CD1c-positive myeloid dendritic cell (primary cell): ENCODE measurements around the gene ANKRD52.
"Not testable (repeated sequence)": the region's sequence is repeated elsewhere in the genome, so short reads cannot be mapped to it uniquely, and the experiment has no call there.

Experiments used
- DNase-seq: peaks from one replicate; pipeline ENCODE4 v3.0.0-alpha.2; 2016; ENCODE audit errors: extremely low spot score

The ANKRD52 gene

DNA sequence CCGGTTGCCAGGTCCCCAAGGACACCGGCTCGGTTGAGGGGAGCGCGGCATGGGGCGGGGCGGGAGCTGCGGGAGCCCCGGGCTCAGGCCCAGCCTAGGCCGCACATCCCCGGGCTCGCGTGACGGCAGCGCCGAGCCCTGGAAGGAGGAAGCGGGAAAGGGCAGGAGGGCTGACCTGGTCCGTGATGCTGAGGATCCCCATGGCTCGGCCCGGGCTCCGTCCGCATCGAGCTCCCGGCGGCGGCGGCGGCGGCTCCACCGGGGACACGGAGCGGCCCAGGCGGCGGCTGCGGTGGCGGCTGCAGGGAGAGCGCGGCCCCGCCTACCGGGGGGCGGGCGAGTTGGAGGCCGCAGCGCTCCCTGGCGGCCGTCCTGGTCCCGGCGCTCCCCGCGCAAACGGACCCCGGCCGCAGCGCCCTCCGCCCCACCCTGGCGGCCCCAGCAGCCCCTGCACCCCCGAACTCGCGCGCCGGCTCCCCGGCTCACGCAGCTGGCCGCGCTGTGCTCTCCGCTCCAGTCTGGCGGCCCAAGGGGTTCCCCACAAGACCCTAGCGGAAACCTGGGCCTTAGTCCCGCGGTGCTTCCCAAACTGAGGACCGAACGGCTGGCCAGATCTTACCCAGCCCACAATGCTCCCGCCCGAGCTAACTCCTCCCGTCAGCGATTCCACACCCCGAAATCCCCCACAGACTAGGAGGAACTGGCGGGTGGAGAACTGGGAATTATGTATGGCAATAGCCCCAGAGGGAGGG, at the start of gene ANKRD52:
Gene ANKRD52, minus strand, starts transcription at position 317 of the 752 bp plus-strand sequence. Its CDS starts 115 bp downstream, at position 202.
- DNase-seq: peak; percentile 89

DNA sequence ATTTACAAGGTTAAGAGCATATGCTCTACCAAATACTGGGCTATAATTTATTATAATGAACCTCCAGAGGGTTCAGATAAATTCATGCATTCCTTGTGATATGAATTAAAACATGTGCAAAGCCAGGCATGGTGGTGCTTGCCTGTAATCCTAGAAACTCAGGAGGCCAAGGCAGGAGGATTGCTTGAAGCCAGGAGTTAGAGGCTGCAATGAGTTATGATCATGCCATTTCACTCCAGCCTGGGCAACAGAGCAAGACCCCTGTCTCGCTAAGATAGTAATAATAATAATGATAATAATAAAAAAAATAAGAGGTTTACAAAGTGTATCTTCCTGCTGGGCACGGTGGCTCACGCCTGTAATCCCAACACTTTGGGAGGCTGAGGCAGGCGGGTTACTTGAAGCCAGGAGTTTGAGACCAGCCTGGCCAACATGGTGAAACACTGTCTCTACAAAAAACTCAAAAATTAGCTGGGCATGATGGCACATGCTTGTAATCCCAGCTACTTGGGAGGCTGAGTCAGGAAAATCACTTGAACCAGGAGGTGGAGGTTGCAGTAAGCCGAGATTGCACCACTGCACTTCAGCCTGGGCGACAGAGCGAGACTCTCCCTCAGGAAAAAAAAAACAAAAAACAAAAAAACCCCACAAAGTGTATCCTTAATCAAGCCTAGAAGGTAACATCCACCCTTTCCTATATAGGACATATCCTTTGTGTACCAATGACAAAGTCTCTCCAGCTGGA, 49.2 kb upstream of the ANKRD52 start:
- no peak for DNase-seq

DNA sequence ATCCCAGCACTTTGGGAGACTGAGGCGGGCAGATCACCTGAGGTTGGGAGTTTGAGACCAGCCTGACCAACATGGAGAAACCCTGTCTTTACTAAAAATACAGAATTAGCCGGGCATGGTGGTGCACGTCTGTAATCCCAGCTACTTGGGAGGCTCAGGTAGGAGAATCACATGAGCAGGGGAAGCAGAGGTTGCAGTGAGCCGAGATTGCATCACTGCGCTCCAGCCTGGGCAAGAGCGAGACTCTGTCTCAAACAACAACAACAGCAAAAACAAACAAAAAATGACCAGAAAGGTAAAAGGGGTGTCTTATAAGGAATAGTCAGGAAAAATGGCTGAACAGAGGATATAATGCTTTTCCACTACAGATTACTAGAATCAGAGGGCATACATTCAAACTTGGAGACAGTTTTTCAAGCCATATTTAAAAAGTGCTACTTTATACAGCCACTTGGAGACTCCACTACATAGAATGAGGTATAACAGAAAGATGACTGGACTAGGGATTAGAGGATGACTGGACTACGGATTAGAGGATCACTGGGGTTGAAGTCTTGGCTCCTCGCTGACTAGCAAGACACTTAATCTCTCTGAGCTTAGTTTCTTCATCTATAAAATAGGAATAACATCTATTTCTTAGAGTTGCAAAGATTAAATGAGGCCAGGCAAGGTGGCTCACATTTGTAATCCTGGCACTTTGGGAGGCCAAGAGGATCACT, 46.8 kb upstream of the ANKRD52 start:
- no peak for DNase-seq

DNA sequence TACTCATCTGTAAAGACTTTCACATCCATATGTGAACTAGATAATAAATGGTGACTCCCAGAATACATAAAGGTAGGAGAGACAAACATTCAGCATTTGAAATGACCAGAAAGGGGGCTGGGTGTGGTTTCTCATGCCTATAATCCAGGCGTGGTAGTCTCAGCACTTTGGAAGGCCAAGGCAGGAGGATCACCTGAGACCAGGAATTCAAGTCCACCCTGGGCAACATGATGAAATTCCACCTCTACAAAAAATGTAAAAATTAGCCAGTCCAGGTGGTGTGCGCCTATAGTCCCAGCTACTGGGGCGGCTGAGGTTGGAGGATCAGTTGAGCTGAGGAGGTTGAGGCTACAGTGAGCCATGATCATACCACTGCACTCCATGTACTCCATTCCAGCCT, 46.1 kb upstream of the ANKRD52 start:
- no peak for DNase-seq

DNA sequence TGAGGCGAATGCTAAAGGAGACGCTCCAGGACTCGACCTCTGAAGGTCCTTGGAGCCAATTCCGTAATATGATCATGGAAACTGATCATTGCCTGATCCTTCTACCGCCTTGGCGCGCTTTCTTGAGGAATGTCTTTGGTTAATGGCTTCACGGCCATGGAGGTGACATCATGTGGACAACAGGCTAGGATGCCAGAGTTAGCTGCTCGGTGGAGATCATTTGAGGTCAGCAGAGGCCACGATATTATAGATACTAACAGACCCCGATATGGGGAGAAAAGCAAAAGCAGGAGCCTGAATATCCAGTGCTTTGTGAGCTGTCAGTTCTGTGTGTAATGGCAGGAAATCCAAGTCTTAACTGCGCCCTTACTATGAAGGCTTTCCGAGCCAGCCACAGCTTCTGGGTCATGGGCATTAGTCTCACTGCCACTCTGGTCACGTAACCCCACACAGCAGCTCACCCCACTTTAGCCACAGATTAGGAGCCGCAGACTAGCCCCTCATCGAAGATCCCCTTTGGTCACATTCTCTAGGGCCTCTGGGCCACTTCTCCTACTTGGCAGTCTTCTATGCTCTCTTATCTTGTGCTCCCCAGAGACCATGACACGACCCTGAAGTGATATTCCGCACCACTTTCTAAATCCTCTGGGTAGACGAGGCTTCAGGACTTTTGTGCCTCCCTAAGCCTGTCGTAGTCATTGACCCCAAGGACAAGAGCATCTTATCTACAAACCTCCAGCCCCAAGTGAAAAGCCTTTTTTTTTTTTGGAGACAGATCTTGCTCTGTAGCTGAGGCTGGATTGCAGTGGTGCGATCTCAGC, 42.7 kb upstream of the ANKRD52 start:
- DNase-seq: no peak

DNA sequence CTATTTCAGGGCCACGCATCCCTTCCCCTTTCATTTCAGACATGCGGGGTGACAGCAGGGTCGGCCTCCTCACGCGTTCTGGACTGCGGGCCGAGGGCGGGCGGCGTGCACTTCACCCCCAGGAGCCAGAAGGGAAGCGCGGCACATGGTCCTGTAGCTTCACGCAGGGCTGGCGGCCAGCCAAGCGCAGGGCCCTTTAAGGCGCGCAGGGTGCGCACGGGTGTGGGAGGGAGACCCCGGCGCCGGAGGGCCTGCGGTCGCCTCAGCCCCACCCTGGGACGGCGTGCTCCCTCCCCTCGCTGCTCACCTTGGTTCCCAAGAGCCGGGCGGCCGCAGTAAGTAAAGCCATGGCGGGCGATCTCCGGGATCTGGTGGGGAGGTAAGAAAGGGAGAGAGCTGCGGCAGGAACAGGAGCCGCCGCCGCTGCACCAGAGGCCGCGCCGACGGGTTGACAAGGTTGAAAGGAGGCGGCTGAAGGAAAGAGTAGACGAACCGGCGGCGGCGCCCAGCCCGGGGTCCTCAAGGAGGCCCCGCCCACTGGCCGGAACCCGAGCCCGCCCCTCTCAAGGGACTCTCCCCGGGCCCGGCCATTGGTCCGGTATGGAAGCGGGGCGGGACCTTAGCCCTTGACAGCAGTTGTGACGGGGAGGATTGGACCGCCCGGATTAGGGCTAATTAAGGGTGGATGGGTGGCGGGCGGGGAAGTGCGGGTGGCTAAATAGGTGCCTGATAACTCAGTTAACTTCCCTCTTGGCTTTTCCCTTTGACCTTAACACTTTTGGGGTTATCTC, 41.9 kb upstream of the ANKRD52 start, which contains the start of gene CS:
Gene CS, minus strand, starts transcription at position 478 of the 791 bp plus-strand sequence. Its CDS starts 129 bp downstream, at position 349.
- DNase-seq: peak; percentile 100

DNA sequence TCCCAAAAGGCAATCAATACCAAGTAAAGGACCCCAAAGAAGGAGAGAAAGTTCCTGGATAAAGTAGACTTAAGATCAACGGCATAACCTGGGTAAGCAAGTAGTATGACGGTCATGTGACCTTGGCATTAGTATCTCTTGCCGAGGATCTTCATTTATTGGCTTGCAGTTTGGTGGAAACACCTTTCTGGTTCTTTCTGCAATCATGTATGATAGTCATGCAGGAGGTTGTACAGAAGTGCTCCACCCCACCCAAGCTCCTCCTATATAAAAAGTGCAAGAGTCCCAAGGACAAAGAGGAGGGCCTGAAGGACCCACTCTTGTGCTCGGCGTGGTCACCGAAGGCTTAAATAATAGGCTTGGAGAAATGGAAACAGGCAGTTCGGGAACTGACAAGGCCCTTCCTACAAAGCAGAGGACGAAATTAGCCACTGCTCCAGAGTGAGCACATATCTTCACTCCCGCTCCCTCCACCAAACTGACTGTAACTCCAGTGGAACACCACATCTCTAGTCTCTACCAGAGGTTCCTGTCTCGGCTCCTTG, 41.2 kb upstream of the ANKRD52 start:
- DNase-seq: peak; percentile 17

DNA sequence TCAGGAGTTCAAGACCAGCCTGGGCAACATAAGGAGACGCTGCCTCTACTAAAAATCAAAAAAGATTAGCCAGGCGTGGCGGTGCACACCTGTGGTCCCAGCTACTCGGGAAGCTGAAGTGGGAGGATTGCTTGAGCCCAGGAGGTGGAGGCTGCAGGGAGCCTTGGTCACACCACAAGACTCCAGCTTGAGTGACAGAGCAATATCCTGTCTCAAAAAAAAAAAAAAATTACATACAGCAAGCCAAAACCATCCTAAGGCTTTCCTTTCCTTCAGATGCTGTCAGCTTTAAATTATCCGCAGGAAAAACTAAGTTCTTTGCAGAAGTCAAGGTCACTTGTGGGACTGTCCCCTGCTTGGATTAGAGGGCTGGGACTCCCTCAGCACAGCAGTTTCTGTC, 40.6 kb upstream of the ANKRD52 start:
- no peak for DNase-seq

DNA sequence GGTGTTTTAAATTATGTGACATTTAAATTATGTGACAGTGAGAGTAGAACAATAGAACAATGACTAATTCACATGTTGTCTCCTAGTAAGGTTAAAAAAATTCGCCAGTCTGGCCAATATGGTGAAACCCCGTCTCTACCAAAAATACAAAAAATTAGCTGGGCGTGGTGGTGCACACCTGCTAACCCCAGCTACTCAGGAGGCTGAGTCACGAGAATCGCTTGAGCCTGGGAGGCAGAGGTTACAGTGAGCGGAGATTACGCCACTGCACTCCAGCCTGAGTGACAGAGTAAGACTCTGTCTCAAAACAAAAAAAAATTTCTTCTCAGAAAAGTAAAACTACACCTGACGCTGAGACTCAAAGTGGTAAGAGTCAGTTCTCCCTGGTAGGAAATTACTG, 39.2 kb upstream of the ANKRD52 start:
- no peak for DNase-seq

DNA sequence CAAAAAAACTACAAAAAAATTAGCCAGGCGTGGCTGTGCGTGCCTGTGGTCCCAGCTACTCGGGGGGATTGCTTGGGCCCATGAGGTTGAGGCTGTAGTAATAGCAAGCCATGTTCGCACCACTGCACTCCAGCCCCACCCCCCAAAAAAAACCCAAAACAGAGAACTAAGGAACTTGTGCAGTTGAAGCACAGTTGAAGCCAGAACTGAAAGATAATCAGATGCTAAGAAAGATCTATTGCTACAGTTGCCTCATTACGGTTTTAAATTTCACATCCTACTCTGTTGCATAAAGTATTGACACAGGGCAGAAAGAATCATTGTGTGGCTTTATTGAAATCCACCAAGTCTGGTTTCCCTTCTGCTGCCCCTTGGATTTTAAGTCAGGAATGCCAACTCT, 38.1 kb upstream of the ANKRD52 start:
- DNase-seq: peak; percentile 15

DNA sequence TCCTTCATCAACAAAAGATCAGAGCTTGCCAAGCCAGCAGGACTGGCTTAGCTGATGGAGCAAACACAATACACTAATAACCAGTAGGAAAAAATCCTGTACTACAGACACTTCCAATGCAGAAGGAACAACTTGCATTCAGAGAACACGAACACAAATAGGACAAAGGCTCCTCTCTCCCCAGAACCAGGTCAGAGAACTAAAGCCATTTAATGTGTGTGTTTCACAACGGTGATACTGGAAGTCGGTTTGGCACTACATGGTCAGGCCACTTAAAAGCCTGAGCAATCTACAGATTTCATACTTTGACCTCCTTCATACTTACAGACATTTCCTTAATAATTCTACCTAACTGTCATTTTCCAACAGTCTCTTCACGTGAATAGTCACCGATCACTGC, 35.6 kb upstream of the ANKRD52 start:
- no peak for DNase-seq

DNA sequence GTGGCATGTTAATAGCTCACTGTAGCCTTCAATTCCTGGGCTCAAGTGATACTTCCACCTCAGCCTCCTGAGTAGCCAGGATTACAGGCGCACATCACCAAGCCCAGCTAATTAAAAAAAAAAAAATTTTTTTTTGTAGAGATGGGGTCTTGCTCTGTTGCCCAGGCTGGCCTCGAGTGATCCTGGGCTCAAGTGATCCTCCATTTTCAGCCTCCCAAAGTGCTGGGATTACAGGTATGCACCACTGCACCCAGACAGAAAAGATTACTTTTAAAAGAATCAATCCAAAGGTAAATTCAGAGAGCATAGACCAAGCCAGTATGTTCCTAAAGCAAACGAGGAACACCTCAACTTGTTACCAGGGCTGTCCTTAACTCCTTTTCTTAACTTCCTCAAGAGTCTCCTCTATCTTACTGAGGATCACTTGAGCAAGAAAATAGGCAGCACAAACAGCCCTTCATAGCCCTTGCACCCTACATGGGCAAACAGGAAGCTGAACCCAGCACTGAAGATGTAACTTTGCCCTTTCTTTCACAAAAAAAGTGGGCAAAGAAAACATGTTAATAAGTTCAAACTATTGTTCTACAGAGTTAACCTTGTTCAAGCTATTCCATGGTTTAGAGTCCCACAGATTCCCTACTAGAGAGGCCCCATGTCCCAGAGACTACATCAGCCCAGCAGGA, 30.7 kb upstream of the ANKRD52 start:
- DNase-seq: no peak

DNA sequence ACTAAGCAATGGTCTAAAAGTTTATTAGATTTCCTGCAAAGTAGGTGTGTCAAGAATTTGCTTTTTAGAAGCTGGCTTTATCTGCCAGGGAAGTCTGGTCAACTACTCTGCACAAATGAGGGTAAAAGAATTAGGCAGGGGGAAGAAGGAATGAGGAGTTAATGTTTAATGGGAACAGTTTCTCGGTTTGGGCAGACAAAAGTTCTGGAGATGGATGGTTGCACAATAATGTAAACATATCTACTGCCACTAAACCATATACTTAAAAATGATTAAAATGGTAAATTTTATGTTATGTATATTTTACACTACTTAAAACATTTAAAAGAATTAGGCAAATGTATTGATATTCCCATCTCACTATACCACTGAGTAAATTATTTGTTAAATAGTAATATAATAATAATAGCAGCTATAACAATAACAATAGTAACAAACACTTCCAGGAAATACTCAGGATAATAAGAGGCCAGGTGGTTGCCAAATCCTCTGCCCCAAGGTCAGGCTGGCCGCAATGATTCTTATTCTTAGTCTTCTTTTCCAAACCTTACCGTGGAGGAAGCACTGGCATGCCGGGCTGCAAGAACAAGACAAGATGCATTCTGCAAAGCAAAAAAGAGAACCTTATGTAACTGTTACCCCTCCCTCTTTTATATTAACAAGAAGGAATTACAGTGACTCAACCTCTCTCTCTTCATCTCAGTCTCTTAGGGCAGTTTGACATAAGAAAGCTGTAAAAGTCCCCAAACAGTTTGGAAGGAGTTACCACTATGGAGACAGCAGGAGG, 28.1 kb upstream of the ANKRD52 start:
- no peak for DNase-seq

DNA sequence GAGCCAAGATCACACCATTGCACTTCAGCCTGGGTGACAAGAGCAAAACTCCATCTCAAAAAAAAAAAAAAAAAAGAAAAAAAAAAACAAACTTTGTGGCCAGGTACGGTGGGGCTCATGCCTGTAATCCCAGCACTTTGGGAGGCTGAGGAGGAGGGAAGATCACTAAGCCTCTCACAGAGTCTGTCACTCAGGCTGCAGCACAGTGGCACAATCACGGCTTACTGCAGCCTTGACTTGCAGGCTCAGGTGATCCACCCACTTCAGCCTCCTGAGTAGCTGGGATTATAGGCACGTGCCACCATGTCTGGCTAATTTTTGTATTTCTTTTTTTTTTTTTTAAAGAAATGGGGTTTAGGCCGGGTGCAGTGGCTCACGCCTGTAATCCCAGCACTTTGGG, 26.1 kb upstream of the ANKRD52 start:
- not testable (repeated sequence) for DNase-seq

DNA sequence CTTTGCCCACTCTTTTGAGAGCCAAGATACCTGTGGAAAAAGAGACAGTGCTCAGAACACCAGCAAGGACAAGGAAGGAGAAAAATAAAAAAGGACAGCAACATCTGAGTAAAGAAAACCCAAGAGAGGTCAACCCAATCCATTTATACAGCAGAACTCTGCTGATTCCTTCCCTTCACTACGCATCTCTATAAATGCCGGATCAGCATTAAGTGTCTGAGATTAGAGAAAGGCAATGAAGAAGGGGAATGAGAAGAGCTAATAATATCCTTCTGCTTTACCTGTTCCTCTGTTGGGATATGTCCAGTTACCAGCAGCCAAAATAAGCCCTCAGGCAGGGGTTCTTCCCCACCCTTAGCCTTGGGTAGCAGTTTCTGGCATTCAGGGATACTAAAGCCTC, 24.4 kb upstream of the ANKRD52 start:
- no peak for DNase-seq

DNA sequence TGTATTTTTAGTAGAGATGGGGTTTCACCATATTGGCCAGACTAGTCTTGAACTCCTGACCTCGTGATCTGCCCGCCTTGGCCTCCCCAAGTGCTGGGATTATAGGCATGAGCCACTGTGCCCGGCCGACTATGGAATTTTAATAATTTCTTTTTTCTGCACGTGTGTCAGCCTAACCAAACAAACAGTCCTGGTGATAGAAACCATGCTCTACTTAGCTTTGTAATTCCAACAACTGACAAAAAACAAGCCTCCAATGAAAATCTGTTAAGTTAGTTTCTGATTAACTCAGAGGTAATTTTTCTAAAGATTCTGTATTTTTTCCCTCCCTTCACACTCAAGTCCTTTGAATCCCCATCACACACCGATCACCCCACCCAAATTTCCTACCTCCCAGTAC, 23.8 kb upstream of the ANKRD52 start:
- no peak for DNase-seq

DNA sequence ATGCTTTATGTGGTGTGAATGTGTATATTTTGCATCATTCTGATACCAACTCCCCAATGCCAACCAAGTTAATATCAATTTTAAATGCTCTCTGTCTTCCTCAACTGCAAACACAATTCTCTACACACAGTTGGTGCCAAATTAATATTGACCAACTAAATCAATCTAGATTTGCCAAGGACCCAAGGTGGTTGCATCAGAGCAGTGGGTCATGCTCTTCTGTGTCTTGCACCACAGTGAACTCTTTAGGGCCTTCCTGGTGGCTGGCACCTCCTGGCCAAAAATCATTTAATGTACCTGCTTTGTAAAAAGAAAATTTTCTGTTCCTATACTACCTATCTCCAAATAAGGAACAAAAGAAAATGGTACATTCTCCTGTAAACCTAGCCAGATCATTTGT, 22.7 kb upstream of the ANKRD52 start:
- no peak for DNase-seq

DNA sequence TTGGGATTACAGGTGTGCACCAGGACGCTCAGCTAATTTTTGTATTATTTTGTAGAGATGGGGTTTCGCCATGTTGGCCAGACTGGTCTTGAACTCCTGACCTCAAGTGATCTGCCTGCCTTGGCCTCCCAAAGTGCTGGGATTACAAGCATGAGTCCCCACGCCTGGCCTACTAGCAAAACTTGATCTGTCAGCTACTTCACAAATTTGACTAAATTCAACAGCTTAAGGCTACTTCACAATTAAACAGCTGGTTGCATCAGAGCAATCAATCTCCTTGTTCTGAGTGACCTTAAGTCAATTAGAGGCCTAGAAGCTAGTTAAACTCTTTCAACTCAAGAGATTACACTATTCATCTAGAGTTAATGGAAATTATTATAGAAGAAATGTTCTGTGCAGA, 20.7 kb upstream of the ANKRD52 start:
- DNase-seq: no peak

DNA sequence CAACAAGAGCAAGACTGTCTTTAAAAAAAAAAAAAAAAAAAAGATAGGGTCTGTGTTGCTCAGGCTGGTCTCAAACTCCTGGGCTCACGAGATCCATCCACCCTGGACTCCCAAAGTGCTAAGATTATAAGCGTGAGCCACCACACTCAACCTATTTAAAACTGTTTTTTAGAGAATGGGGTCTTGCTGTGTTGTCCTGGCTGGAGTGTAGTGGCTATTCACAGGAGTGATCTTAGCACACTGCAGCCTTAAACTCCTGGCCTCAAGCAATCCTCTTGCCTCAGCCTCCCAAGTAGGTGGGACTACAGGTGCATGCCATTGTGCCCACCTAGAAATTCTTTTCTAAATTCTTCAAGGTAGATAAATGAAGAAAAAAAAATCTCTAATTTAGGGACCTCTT, 16.1 kb upstream of the ANKRD52 start:
- DNase-seq: no peak
